Trophoblast cell (in vitro differentiated cells and primary cell): ENCODE measurements around the gene IL36G.

Experiments
- DNase-seq, 2 donors: peaks; one replicate each; pipeline ENCODE4 v3.0.0-alpha.2; 2016
- H2AFZ ChIP-seq: 2 replicates; pipeline ENCODE4 v1.6.1; 2013; ENCODE audit warnings: low read length, moderate library complexity, mild to moderate bottlenecking; ENCODE audit not compliant: insufficient read depth, poor library complexity
- H2AK5ac ChIP-seq: 2 replicates; pipeline ENCODE4 v1.6.1; 2013; ENCODE audit warnings: mild to moderate bottlenecking, low read length
- H2BK120ac ChIP-seq: 2 replicates; pipeline ENCODE4 v1.6.1; 2013; ENCODE audit warnings: low read length, mild to moderate bottlenecking, moderate library complexity; ENCODE audit not compliant: insufficient read depth, poor library complexity
- H2BK12ac ChIP-seq: 2 replicates; pipeline ENCODE4 v1.6.1; 2013; ENCODE audit warnings: mild to moderate bottlenecking, low read length, moderate library complexity
- H2BK5ac ChIP-seq: 2 replicates; pipeline ENCODE4 v1.6.1; 2013; ENCODE audit warnings: low read length, low read depth, moderate library complexity, mild to moderate bottlenecking; ENCODE audit not compliant: poor library complexity
- H3K14ac ChIP-seq: 2 replicates; pipeline ENCODE4 v1.6.1; 2013; ENCODE audit warnings: mild to moderate bottlenecking, low read length
- H3K18ac ChIP-seq: 2 replicates; pipeline ENCODE4 v1.6.1; 2013; ENCODE audit warnings: mild to moderate bottlenecking, low read length
- H3K23ac ChIP-seq: 2 replicates; pipeline ENCODE4 v1.6.1; 2013; ENCODE audit warnings: low read length
- H3K27ac ChIP-seq: 2 replicates; pipeline ENCODE4 v1.5.1; 2013; ENCODE audit warnings: low read depth, mild to moderate bottlenecking, inconsistent platforms, low read length, moderate library complexity
- H3K27me3 ChIP-seq: 2 replicates; pipeline ENCODE4 v1.6.1; 2013; ENCODE audit warnings: inconsistent platforms, mild to moderate bottlenecking, low read length, moderate library complexity; ENCODE audit not compliant: insufficient read depth
- H3K36me3 ChIP-seq, 2 experiments: 1 replicate in 1 of 2; 2 replicates in 1 of 2; pipeline ENCODE4 v1.6.1; 2013; ENCODE audit warnings: low read length in 2 of 2, mild to moderate bottlenecking in 2 of 2, moderate library complexity in 1 of 2; ENCODE audit not compliant: insufficient read depth in 2 of 2, control insufficient read depth in 1 of 2
- H3K4ac ChIP-seq: 2 replicates; pipeline ENCODE4 v1.6.1; 2013; ENCODE audit warnings: low read depth, mild to moderate bottlenecking, low read length, moderate library complexity
- H3K4me1 ChIP-seq, 2 experiments: 1 replicate in 1 of 2; 2 replicates in 1 of 2; pipeline ENCODE4 v1.6.1; 2013; ENCODE audit warnings: low read length in 2 of 2, mild to moderate bottlenecking in 2 of 2, moderate library complexity in 1 of 2; ENCODE audit not compliant: insufficient read depth in 2 of 2, control insufficient read depth in 1 of 2
- H3K4me2 ChIP-seq: 2 replicates; pipeline ENCODE4 v1.6.1; 2013; ENCODE audit warnings: inconsistent platforms, mild to moderate bottlenecking, low read length, moderate library complexity
- H3K4me3 ChIP-seq: 2 replicates; pipeline ENCODE4 v1.5.1; 2013; ENCODE audit warnings: mild to moderate bottlenecking, low read depth, low read length, inconsistent platforms
- H3K79me1 ChIP-seq: one replicate; pipeline ENCODE4 v1.6.1; 2013; ENCODE audit warnings: low read length
- H3K79me2 ChIP-seq: 2 replicates; pipeline ENCODE4 v1.6.1; 2013; ENCODE audit warnings: low read length, mild to moderate bottlenecking; ENCODE audit not compliant: control insufficient read depth, insufficient read depth, poor library complexity
- H3K9ac ChIP-seq: 2 replicates; pipeline ENCODE4 v1.6.1; 2013; ENCODE audit warnings: mild to moderate bottlenecking, low read length
- H3K9me3 ChIP-seq: 2 replicates; pipeline ENCODE4 v1.6.1; 2013; ENCODE audit warnings: low read depth, mild to moderate bottlenecking, control low read depth, inconsistent platforms, low read length; ENCODE audit not compliant: insufficient read depth
- H4K12ac ChIP-seq: 2 replicates; pipeline ENCODE4 v1.6.1; 2013; ENCODE audit warnings: low read depth, mild to moderate bottlenecking, low read length, moderate library complexity
- H4K8ac ChIP-seq: 2 replicates; pipeline ENCODE4 v1.6.1; 2013; ENCODE audit warnings: low read depth, mild to moderate bottlenecking, low read length, moderate library complexity
- H4K91ac ChIP-seq: one replicate; pipeline ENCODE4 v1.6.1; 2013; ENCODE audit warnings: low read depth, mild to moderate bottlenecking, low read length, moderate library complexity
- WGBS: extraction: QIAGEN DNeasy Blood & Tissue Kit; methylation state at CpG from one replicate; pipeline ENCODE4 v1.1.7; 2013; ENCODE audit warnings: missing lambda C conversion rate; ENCODE audit not compliant: insufficient read length, insufficient coverage; ENCODE audit errors: extremely low coverage; 5-methylcytosine and 5-hydroxymethylcytosine counted together

IL36G gene

GRCh38 chr2:112938904-112939303 is 38.9 kb upstream of the IL36G start:
- Histone ChIP-seq H3K9me3 (no peaks in the 10 kb centered on the region), H2AK5ac (no peak overlapping the region), H3K23ac (no peak overlapping the region), H3K79me1 (no peaks in the 10 kb centered on the region), H2AFZ (no peak overlapping the region), H3K4me1 (no peaks in the 10 kb centered on the region), H3K27me3 (no peaks in the 10 kb centered on the region), H3K9ac (no peak overlapping the region), H2BK120ac (no peak overlapping the region), H3K36me3 (no peaks in the 10 kb centered on the region), H3K14ac (no peak overlapping the region), H3K18ac (no peak overlapping the region), H3K4ac (no peak overlapping the region), H4K8ac (no peak overlapping the region), H4K91ac (no peak overlapping the region), H3K4me3 (no peak overlapping the region), H3K4me2 (no peak overlapping the region), H3K79me2 (no peaks in the 10 kb centered on the region), H4K12ac (no peak overlapping the region), H2BK12ac (no peak overlapping the region), H2BK5ac (no peak overlapping the region), H3K27ac (no peak overlapping the region)
- DNase-seq: no peak
- no CpG with 5 or more reads among the region's 5 CpGs for WGBS

- H4K8ac ChIP-seq: no peak overlapping the region
- no peak overlapping the region for H3K4me2 ChIP-seq
- no peak overlapping the region for H3K4me3 ChIP-seq
- H3K18ac ChIP-seq: no peak overlapping the region
- H3K27me3 ChIP-seq: no peaks in the 10 kb centered on the region
- H4K12ac ChIP-seq: no peak overlapping the region
- no peak overlapping the region for H2BK5ac ChIP-seq
- H3K4ac ChIP-seq: no peak overlapping the region
- H2AFZ ChIP-seq: no peak overlapping the region
- no peak overlapping the region for H3K9ac ChIP-seq
- no peaks in the 10 kb centered on the region for H3K79me2 ChIP-seq
- no peaks in the 10 kb centered on the region for H3K79me1 ChIP-seq
- H3K27ac ChIP-seq: no peak overlapping the region
- no CpG with 5 or more reads among the region's 5 CpGs for WGBS
- no peaks in the 10 kb centered on the region for H3K4me1 ChIP-seq
- no peaks in the 10 kb centered on the region for H3K36me3 ChIP-seq
- H3K9me3 ChIP-seq: no peaks in the 10 kb centered on the region
- no peak for DNase-seq
- no peak overlapping the region for H2BK120ac ChIP-seq
- H2BK12ac ChIP-seq: no peak overlapping the region
- H3K23ac ChIP-seq: no peak overlapping the region
- no peak overlapping the region for H3K14ac ChIP-seq
- H4K91ac ChIP-seq: no peak overlapping the region
- no peak overlapping the region for H2AK5ac ChIP-seq
Observed at GRCh38 chr2:112939425-112939824, 38.4 kb upstream of the IL36G start.

- H2BK5ac ChIP-seq: no peak overlapping the region
- no CpG with 5 or more reads among the region's 3 CpGs for whole genome bisulfite sequencing
- H2AFZ ChIP-seq: no peak overlapping the region
- no peak overlapping the region for H3K14ac ChIP-seq
- no peaks in the 10 kb centered on the region for H3K79me2 ChIP-seq
- H3K79me1 ChIP-seq: no peaks in the 10 kb centered on the region
- H3K4me1 ChIP-seq: no peaks in the 10 kb centered on the region
- no peak overlapping the region for H3K18ac ChIP-seq
- H2AK5ac ChIP-seq: no peak overlapping the region
- H2BK120ac ChIP-seq: no peak overlapping the region
- DNase-seq: no peak
- no peak overlapping the region for H4K91ac ChIP-seq
- no peak overlapping the region for H3K27ac ChIP-seq
- no peak overlapping the region for H4K8ac ChIP-seq
- H3K4me2 ChIP-seq: no peak overlapping the region
- no peak overlapping the region for H3K9ac ChIP-seq
- H3K9me3 ChIP-seq: no peaks in the 10 kb centered on the region
- no peaks in the 10 kb centered on the region for H3K36me3 ChIP-seq
- no peak overlapping the region for H2BK12ac ChIP-seq
- peaks cover 2% of the 10 kb centered on the region for H3K27me3 ChIP-seq
- no peak overlapping the region for H3K4me3 ChIP-seq
- no peak overlapping the region for H3K4ac ChIP-seq
- H3K23ac ChIP-seq: no peak overlapping the region
- H4K12ac ChIP-seq: no peak overlapping the region
Observed at GRCh38 chr2:112940859-112941625, 36.8 kb upstream of the IL36G start.

- Histone ChIP-seq H3K23ac (no peak overlapping the region), H2BK12ac (no peak overlapping the region), H3K27me3 (peaks cover 2% of the 10 kb centered on the region), H3K9ac (no peak overlapping the region), H2BK5ac (no peak overlapping the region), H3K4ac (no peak overlapping the region), H3K18ac (no peak overlapping the region), H2BK120ac (no peak overlapping the region), H2AK5ac (no peak overlapping the region), H3K4me1 (peaks cover 4 to 5% of the 10 kb centered on the region in 2 experiments), H3K14ac (no peak overlapping the region), H3K4me2 (no peak overlapping the region), H3K4me3 (no peak overlapping the region), H3K36me3 (no peaks in the 10 kb centered on the region), H2AFZ (no peak overlapping the region), H3K79me1 (no peaks in the 10 kb centered on the region), H3K79me2 (no peaks in the 10 kb centered on the region), H3K9me3 (peaks cover 2% of the 10 kb centered on the region), H4K8ac (no peak overlapping the region), H3K27ac (no peak overlapping the region), H4K91ac (no peak overlapping the region), H4K12ac (no peak overlapping the region)
- no CpG with 5 or more reads among the region's 14 CpGs for WGBS
- DNase-seq: peak; percentile 89 to 96
Observed at GRCh38 chr2:112941753-112942653, 35.8 kb upstream of the IL36G start.
